H4 (cell line): Measurements from ENCODE around the gene SLC25A53. TPM values are rescaled to one million over a fixed set of nuclear protein-coding genes. Genes with fewer than 3 reads are reported as not detected.

Source experiments
- DNase-seq: peaks from one replicate; pipeline ENCODE4 v3.0.0-alpha.2; 2015; ENCODE audit warnings: low spot score
- total RNA-seq: library from RNA; depleted of rRNA; stranded (reverse); fragments of >200 nt; shearing (Covaris generic); gene quantifications from 2 replicates; pipeline ENCODE4 v1.2.3, GENCODE V29; 2014; rRNA removed

The SLC25A53 gene, protein sequence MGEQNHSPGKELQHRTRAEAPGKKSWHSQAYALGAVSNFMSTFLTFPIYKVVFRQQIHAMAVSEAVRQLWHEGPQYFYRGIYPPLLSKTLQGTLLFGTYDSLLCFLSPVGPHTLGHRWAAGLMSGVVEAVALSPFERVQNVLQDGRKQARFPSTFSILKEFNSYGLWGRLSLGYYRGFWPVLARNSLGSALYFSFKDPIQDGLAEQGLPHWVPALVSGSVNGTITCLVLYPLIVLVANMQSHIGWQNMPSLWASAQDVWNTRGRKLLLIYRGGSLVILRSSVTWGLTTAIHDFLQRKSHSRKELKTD
- 4.1 and 4.4 TPM in 2 replicates for total RNA-seq

GRCh38 chrX:104156630-104157529 lies at the start of gene SLC25A53:
TSS of gene SLC25A53 (minus strand) at chrX:104157009. CDS start at chrX:104105257, 51,752 bp downstream.
- DNase-seq: peak; percentile 80

DNA sequence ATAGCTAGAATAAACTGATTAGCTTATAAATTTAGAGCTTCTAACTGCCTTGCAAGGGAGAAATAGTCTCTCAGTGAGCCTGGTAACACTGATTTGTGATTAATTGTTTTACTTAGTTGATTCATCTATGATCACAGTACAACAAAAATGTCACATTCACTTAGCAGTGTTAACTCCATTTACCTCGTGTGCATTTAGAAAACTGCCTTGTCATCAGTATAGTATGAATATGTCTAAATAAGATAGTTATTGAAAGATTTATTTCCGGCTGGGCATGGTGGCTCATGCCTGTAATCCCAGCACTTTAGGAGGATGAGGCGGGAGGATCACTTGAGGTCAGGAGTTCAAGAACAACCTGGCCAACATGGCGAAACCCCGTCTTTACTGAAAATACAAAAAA lies 48.7 kb upstream of the SLC25A53 start:
- no peak for DNase-seq

GRCh38 chrX:104195489-104196084 lies 38.8 kb upstream of the SLC25A53 start:
- peak; percentile 2 for DNase-seq

DNA sequence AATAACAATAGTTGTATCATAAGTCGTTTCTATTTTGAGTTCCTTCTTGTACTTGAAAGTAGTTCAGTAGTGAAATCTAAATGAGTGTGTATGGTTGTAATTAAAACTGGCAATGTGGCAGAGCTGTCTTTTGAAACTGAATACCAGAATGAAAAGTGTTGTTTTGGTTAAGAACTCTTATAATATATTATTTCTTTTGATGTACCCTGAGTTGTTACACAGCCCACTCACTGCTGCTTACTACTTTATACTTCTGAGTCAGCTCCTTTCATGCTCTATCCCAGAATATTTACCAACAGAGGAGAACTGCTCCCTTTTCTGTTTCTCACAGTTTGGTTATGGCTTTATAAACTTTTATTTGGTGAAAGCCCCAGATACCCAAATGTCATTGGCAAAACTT lies 38.2 kb upstream of the SLC25A53 start:
- DNase-seq: no peak

GRCh38 chrX:104193485-104193884 lies 36.7 kb upstream of the SLC25A53 start:
- no peak for DNase-seq

DNA sequence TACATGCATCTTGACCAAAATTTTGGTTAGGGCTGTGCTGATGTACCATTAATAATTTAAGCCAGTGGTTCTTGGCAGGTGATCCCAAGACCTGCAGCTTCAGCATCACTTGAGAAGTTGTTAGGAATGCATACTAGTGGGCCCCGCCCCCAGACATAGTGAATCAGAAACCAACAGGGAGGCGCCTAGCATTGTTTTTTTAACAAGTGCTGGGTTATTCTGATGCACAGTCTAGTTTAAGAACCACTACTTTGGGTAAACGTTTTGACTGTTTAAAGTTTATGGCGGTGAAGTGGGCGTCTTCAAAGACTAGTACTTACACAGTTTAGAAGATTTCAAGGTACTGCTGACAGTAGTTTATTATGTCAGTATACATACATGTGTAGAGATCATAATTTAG lies 33.0 kb upstream of the SLC25A53 start:
- no peak for DNase-seq

DNA sequence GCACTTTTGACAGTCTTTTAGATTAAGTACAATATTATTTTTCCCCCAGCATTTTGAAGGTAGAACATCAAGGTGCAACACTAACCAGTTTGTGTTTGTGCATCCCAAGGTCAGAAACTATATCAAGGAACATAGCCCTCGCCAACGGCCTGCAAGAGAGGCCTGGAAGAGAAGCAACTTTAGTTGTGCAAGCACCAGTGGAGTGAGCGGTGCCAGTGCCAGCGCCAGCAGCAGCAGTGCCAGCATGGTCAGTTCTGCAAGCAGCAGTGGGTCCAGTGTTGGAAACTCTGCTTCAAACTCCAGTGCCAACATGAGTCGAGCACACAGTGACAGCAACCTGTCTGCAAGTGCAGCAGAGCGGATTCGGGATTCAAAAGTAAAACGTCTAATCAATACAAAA lies 31.1 kb upstream of the SLC25A53 start:
- DNase-seq: no peak

DNA sequence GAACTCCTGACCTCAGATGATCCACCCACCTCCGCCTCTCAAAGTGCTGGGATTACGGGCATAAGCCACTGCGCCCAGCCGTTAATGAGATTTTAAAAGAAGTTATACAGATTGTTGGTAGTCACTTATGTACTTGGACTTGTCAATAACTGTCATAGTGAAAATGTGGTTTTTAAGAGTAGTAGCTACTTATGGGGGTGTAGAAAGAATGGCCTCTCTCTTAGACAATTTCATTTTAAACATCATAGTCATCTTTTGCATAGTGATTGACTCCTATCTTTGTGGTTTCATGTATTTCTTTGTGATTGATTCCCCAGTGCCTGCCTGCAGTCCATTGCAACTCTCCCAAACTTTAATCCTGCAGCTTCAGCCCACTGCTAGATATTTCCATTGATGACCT lies 26.9 kb upstream of the SLC25A53 start:
- no peak for DNase-seq

DNA sequence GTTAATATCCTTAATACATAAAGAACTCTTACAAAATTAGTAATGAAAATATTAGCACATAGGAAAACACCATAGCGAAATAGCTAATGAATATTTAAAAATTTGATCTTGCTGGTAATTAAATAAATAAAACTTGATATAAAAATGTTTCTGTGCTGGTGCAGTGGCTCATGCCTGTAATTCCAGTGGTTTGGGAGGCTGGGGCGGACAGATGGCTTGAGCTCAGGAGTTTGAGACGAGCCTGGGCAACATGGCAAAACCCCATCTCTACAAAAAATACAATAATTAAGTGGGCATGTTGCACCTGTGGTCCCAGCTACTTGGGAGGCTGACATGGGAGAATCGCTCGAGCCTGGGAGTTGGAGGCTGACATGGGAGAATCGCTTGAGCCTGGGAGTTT lies 17.0 kb upstream of the SLC25A53 start:
- DNase-seq: no peak

GRCh38 chrX:104172788-104173187 lies 16.0 kb upstream of the SLC25A53 start:
- no peak for DNase-seq

GRCh38 chrX:104172121-104172520 lies 15.3 kb upstream of the SLC25A53 start:
- DNase-seq: no peak

DNA sequence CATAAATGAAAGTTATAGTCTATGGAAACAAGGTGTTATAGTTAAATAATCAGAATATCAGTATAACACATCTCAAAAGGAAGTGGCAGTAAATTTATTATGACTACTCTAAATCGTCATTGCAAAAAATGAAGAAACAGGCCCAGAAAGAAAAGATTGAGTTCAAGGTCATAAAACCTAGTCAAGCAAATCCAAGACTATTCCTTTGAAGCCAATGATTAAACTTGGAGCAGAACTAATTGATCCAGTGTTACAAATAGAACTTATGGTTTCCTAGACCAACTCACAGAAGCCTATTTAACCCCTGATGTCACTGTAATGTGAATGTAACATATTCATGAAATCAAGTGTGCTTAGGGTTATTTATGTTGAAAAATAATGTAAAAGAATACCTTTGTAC lies 11.3 kb upstream of the SLC25A53 start:
- no peak for DNase-seq

DNA sequence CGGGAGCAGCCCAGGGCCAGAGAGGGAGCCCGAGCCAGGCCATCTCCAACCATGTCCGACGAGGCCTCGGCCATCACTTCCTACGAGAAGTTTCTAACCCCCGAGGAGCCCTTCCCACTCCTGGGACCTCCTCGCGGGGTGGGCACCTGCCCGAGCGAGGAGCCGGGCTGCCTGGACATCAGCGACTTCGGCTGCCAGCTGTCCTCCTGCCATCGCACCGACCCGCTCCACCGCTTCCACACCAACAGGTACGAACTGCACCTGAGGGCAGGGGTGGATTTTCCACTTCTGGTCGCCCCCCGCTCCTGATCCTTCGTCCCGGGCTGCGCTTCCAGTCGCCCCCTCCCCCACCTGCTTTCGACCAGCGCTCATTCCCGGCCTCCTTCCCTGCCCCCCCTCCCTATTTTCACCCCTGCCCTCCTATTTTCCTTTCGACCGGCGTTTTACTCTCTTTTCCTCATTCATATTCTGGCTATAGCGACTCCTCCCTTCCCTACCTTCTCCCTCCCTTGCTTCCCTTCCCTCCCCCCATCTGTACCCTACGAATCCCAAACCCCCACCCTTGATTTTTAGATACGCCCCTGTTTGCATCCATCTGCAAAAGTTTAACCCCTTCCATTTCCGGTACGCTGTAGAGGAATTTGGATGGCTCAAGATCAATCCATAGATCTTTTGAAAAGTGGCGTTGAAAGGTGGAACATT lies 10.1 kb upstream of the SLC25A53 start:
- DNase-seq: peak; percentile 3

- peak; percentile 78 for DNase-seq
These were observed 9.3 kb upstream of the SLC25A53 start, which contains the start of gene FAM199X for GRCh38 chrX:104165894-104166734. TSS of gene FAM199X (plus strand) at chrX:104166453. CDS start at chrX:104166786, 333 bp downstream.

GRCh38 chrX:104151037-104151436 lies 5.8 kb downstream of the SLC25A53 start:
- DNase-seq: no peak

GRCh38 chrX:104141087-104141760 lies 15.6 kb downstream of the SLC25A53 start:
- DNase-seq: no peak

DNA sequence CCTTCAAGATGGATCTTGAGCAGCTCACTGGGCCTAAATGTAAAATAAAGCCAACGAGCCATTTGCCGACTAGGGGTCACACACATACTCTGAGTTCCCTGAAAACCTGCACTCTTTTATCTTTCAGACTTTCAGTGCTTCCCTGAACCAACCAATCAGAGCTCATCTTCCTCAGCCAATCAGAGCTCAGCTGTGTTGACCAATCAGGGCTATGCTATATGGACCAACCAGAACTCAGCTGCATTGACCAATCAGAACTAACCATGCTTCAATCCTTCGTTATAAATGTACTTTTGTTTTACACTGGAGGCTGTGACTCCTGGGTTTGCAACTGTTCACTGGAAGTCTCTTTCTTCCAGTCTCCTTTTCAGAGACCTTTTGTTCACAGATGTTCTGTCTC lies 19.3 kb downstream of the SLC25A53 start:
- DNase-seq: peak; percentile 16

DNA sequence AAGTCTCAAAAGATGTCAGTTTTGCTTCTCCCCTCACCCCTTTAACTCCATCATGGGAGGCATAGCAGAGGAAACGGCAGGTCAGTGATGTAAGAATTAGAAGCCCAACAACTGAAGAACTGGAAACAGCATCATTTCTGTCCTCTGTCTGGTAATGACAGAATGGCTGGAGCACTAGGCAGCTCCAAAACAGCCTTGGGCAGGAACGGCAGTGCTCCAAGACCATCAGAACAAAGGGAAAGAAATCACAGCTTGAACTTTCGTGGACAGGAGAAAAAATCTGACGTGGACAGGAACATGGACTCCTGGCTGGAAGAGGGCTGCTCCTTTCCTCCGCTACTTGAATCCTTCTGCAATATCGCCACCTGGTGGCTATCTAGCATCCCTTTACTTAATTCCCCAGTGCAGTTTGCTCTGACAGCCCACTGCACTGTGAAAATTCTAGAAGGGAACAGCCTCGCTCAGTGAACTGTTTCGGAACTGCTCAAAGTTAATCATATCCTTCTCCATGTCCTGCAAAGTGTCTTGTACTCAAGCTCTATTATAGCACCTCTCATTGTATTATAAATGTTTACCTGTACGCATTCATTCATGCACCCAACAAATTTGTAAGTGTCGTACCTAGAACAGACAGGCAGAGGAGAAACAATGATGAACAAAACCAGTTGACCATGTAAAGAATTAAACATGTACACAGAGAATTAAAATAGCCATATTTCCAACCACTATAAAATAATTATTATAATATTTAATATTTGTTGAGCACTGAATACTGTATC lies 20.4 kb downstream of the SLC25A53 start:
- peak; percentile 84 for DNase-seq

DNA sequence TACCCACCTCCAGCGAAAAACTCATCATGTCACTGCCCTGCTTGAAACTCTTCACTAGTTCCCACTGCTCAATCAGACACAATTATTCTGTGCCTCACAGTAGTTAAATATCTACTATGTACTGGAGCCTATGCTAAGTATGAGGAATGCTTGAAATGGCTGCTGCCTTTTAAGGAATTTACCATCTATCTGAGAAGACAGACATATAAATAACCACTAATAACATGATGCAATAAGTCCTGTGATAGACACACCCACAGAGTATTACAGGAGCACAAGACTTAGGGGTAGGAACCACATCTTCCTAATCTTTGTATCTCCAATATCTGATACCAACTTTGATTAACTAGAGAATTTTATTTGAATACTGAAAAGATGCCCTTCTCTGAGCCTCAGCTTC lies 21.1 kb downstream of the SLC25A53 start:
- no peak for DNase-seq
